Measurements from ENCODE around the gene PTPRN. TPM values are rescaled to one million over a fixed set of nuclear protein-coding genes. Genes with fewer than 3 reads are reported as not detected.
A peak's percentile ranks its signal among the peaks of the same experiment; 100 is the strongest.

Gene PTPRN
- 0.36 TPM for polyA plus RNA-seq (2013, experiment 1 of 2)
- polyA plus RNA-seq (2013, experiment 2 of 2), result 0.47 TPM

DNA sequence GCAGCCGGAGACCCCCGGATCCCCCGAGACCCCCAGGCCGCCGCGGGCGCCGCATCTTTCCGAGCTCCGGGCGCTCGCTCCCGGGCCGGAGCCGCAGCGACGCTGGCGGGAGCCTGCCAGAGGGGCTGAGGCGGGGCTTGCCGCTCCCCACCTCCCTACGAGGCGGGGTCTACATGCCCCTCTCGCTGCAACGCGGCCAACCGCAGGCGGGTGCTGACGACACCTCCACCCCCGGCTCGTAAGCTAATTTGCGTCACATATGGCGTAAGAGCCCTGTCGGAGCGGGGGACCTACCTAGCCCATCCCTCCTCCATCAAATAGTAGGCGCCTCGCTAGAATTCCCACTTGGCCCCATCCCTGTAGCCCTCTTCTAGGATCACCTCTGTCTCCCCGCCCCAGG, at the start of gene PTPRN:
Gene PTPRN, minus strand, starts transcription at position 124 of the 400 bp plus-strand sequence. Its CDS starts 69 bp downstream, at position 55.
- peak within 1 kb of the TSS; percentile 66 for H2AFZ ChIP-seq (ENCODE audit: low read length)
- peak within 1 kb of the TSS; percentile 56 for H3K4me2 ChIP-seq (ENCODE audit: insufficient read depth, low read length, poor library complexity, severe bottlenecking)
- no peaks in the 10 kb centered on the region for H3K9me3 ChIP-seq (replicated peaks in 1 of 2; ENCODE audit: control insufficient read depth in 2 of 2, insufficient read depth in 1 of 2, low read depth in 1 of 2, low read length in 2 of 2)
- H3K9ac ChIP-seq (ENCODE audit: low read depth, low read length, poor library complexity), result no peak within 1 kb of the TSS
- H2BK120ac ChIP-seq (ENCODE audit: low read depth, low read length), result peak within 1 kb of the TSS; percentile 76
- WGBS, 2 donors (ENCODE audit: extremely low coverage in 2 of 2, insufficient read length in 2 of 2, insufficient replicate concordance in 1 of 2), result no CpG with 5 or more reads among the region's 37 CpGs
- no peak within 1 kb of the TSS for H3K4ac ChIP-seq (ENCODE audit: low read length)
- no peak within 1 kb of the TSS for H2BK12ac ChIP-seq (ENCODE audit: low read length)
- no peaks in the 10 kb centered on the region for H3K36me3 ChIP-seq (replicated peaks in 1 of 2; ENCODE audit: control insufficient read depth in 2 of 2, insufficient read depth in 2 of 2, low read length in 2 of 2)
- peaks cover 0 to 40% (median 28%) of the 10 kb centered on the region in 3 experiments for H3K27me3 ChIP-seq (ENCODE audit: control insufficient read depth in 3 of 3, insufficient read depth in 3 of 3, low read depth in 1 of 3, low read length in 3 of 3)
- H3K4me3 ChIP-seq (ENCODE audit: low read length in 2 of 2), result peak within 1 kb of the TSS in 1 of 2 donors; percentile 62
- no peak within 1 kb of the TSS for H2BK5ac ChIP-seq (ENCODE audit: low read length)
- H4K91ac ChIP-seq (ENCODE audit: low read depth, low read length, poor library complexity), result no peak within 1 kb of the TSS
- H3K79me1 ChIP-seq (ENCODE audit: low read depth, low read length), result no peaks in the 10 kb centered on the region
- no peak within 1 kb of the TSS for H3K14ac ChIP-seq (ENCODE audit: low read length)
- DNase-seq (ENCODE audit: low spot score), result peak; percentile 30
- H3K4me1 ChIP-seq (ENCODE audit: control insufficient read depth in 2 of 2, insufficient read depth in 1 of 2, low read depth in 1 of 2, low read length in 2 of 2), result peaks cover 8 to 9% of the 10 kb centered on the region in 2 donors
- H4K8ac ChIP-seq (ENCODE audit: low read depth, low read length), result no peak within 1 kb of the TSS
- H3K18ac ChIP-seq (ENCODE audit: low read length), result no peak within 1 kb of the TSS
- H2AK5ac ChIP-seq (ENCODE audit: low read depth, low read length), result no peak within 1 kb of the TSS
- H2BK15ac ChIP-seq (ENCODE audit: low read length), result no peak within 1 kb of the TSS
- no peak within 1 kb of the TSS for H3K27ac ChIP-seq (replicated peaks; ENCODE audit: low read length)
- H3K23ac ChIP-seq (ENCODE audit: low read depth, low read length, poor library complexity), result no peak within 1 kb of the TSS

DNA sequence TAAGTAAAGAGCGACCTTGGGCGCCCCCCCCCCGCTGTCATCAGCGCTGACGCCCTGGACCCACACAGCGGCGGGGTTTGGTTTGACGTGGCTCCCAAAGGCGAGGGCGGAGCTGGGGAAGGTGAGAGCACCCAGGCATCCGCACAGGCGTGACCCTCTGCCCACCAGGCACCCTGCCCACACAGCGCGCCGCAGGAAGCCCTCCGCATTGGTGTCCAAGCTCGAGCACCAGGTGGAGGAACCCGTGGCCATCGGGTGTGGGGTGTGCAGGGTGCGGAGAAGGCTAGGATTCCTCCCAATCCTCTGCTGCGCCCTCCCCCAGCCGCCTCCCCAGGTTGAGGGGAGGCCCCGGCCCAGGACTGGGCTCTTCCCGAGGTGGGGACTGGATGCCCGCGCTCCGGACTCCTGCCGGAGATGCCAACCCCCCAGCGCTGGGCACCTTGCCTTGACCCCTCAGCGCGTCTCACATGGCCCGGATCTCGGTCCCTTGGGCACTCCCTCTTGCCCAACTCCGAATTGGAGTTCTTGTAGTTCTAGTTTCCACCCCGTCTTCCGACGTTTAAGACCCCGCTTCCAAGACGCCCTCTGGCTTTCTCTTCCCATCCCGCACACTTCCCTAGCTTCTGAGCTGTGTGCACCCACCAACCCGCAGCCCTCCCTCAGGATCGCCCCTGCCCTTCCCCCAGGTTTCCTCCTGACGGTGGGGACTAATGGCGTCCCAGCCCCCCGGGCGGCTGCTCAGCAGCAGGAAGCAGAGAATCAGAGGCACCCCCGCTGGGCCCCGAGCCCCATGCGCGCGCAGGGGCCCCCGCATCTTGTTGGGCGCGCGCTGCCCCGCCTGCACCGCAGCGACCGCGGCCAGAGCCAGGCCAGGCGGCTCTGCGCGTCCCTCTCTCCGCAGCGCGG, 49.2 kb upstream of the PTPRN start:
- Histone ChIP-seq H3K27me3 (ENCODE audit: control insufficient read depth in 3 of 3, insufficient read depth in 3 of 3, low read depth in 1 of 3, low read length in 3 of 3) (peaks cover 9 to 59% (median 34%) of the 10 kb centered on the region in 3 experiments), H2BK15ac (ENCODE audit: low read length) (no peak overlapping the region)
- WGBS, 2 donors (ENCODE audit: extremely low coverage in 2 of 2, insufficient read length in 2 of 2, insufficient replicate concordance in 1 of 2), result no CpG with 5 or more reads among the region's 66 CpGs

DNA sequence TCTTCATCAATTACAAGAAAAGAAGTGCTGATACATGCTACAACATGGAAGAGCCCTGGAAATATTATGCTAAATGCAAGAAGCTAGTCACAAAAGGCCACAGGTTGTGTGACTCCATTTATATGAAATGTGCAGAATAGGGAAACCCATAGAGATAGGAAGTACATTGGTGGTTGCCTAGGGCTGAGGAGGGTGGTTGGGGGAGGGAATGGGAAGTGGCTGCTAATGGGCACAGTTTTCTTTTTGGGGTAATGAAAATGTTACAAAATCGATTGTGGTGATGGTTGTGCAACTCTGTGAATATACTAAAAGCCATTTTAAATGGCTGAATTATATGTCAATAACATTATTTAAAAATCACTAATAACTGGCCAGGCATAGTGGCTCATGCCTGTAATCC, 47.6 kb upstream of the PTPRN start:
- H3K4me2 ChIP-seq (ENCODE audit: insufficient read depth, low read length, poor library complexity, severe bottlenecking), result no peak overlapping the region
- H3K27me3 ChIP-seq (ENCODE audit: control insufficient read depth in 3 of 3, insufficient read depth in 3 of 3, low read depth in 1 of 3, low read length in 3 of 3), result peaks cover 9 to 62% (median 34%) of the 10 kb centered on the region in 3 experiments

More for the DNA sequence above, 49.2 kb upstream of the PTPRN start:
- Histone ChIP-seq H3K4me1 (ENCODE audit: control insufficient read depth in 2 of 2, insufficient read depth in 1 of 2, low read depth in 1 of 2, low read length in 2 of 2) (peaks cover 6 to 8% of the 10 kb centered on the region in 2 donors), H3K18ac (ENCODE audit: low read length) (peak overlapping the region; percentile 83), H3K36me3 (replicated peaks in 1 of 2; ENCODE audit: control insufficient read depth in 2 of 2, insufficient read depth in 2 of 2, low read length in 2 of 2) (no peaks in the 10 kb centered on the region), H3K9me3 (replicated peaks in 1 of 2; ENCODE audit: control insufficient read depth in 2 of 2, insufficient read depth in 1 of 2, low read depth in 1 of 2, low read length in 2 of 2) (peaks cover 0 to 2% of the 10 kb centered on the region in 2 donors), H3K23ac (ENCODE audit: low read depth, low read length, poor library complexity) (peak overlapping the region; percentile 86), H2BK120ac (ENCODE audit: low read depth, low read length) (peak overlapping the region; percentile 74), H3K4ac (ENCODE audit: low read length) (no peak overlapping the region), H2AK5ac (ENCODE audit: low read depth, low read length) (peak overlapping the region; percentile 33), H4K8ac (ENCODE audit: low read depth, low read length) (no peak overlapping the region), H3K27ac (replicated peaks; ENCODE audit: low read length) (no peak overlapping the region), H3K4me3 (ENCODE audit: low read length in 2 of 2) (peak overlapping the region in 1 of 2 donors; percentile 41), H3K9ac (ENCODE audit: low read depth, low read length, poor library complexity) (peak overlapping the region; percentile 78), H2BK5ac (ENCODE audit: low read length) (no peak overlapping the region), H2BK12ac (ENCODE audit: low read length) (peak overlapping the region; percentile 73), H3K14ac (ENCODE audit: low read length) (no peak overlapping the region), H4K91ac (ENCODE audit: low read depth, low read length, poor library complexity) (peak overlapping the region; percentile 76), H3K79me1 (ENCODE audit: low read depth, low read length) (no peaks in the 10 kb centered on the region), H2AFZ (ENCODE audit: low read length) (peak overlapping the region; percentile 79), H3K4me2 (ENCODE audit: insufficient read depth, low read length, poor library complexity, severe bottlenecking) (peak overlapping the region; percentile 81)
- no peak for DNase-seq (ENCODE audit: low spot score)

DNA sequence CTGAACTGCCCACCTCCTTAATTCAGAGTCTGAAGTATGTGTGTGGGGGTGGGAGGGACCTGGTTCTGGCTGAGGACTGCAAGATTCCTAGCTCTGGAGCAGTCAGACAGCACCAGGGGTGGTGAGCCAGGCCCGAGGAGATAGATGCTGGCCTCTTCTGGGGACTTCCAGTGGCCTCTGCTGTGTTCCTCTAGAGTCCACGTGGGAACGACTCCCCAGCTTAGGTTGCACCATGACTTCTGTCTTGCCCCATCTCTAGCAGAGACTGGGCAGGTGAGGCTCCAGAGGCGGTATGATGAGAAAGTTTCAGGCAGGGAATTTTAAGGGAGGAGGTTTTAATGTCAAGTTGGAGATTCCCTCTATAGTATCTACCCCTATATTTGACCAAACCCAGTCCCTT, 45.4 kb upstream of the PTPRN start:
- H3K4me2 ChIP-seq (ENCODE audit: insufficient read depth, low read length, poor library complexity, severe bottlenecking), result no peak overlapping the region
- peaks cover 9 to 51% (median 28%) of the 10 kb centered on the region in 3 experiments for H3K27me3 ChIP-seq (ENCODE audit: control insufficient read depth in 3 of 3, insufficient read depth in 3 of 3, low read depth in 1 of 3, low read length in 3 of 3)
- no CpG with 5 or more reads among the region's 4 CpGs for WGBS, 2 donors (ENCODE audit: extremely low coverage in 2 of 2, insufficient read length in 2 of 2, insufficient replicate concordance in 1 of 2)

More for the DNA sequence above, 47.6 kb upstream of the PTPRN start:
- Histone ChIP-seq H3K4me3 (ENCODE audit: low read length in 2 of 2) (no peak overlapping the region), H2BK120ac (ENCODE audit: low read depth, low read length) (no peak overlapping the region), H2BK5ac (ENCODE audit: low read length) (no peak overlapping the region), H4K91ac (ENCODE audit: low read depth, low read length, poor library complexity) (no peak overlapping the region), H3K27ac (replicated peaks; ENCODE audit: low read length) (no peak overlapping the region), H3K18ac (ENCODE audit: low read length) (no peak overlapping the region), H3K36me3 (replicated peaks in 1 of 2; ENCODE audit: control insufficient read depth in 2 of 2, insufficient read depth in 2 of 2, low read length in 2 of 2) (no peaks in the 10 kb centered on the region), H3K4ac (ENCODE audit: low read length) (no peak overlapping the region), H3K9ac (ENCODE audit: low read depth, low read length, poor library complexity) (no peak overlapping the region), H3K9me3 (replicated peaks in 1 of 2; ENCODE audit: control insufficient read depth in 2 of 2, insufficient read depth in 1 of 2, low read depth in 1 of 2, low read length in 2 of 2) (peaks cover 0 to 2% of the 10 kb centered on the region in 2 donors), H2BK15ac (ENCODE audit: low read length) (no peak overlapping the region), H3K14ac (ENCODE audit: low read length) (no peak overlapping the region), H2AK5ac (ENCODE audit: low read depth, low read length) (no peak overlapping the region), H4K8ac (ENCODE audit: low read depth, low read length) (no peak overlapping the region), H3K23ac (ENCODE audit: low read depth, low read length, poor library complexity) (no peak overlapping the region), H3K79me1 (ENCODE audit: low read depth, low read length) (no peaks in the 10 kb centered on the region), H2BK12ac (ENCODE audit: low read length) (no peak overlapping the region), H3K4me1 (ENCODE audit: control insufficient read depth in 2 of 2, insufficient read depth in 1 of 2, low read depth in 1 of 2, low read length in 2 of 2) (peaks cover 7 to 8% of the 10 kb centered on the region in 2 donors), H2AFZ (ENCODE audit: low read length) (no peak overlapping the region)
- no CpG with 5 or more reads among the region's 1 CpG for WGBS, 2 donors (ENCODE audit: extremely low coverage in 2 of 2, insufficient read length in 2 of 2, insufficient replicate concordance in 1 of 2)
- no peak for DNase-seq (ENCODE audit: low spot score)

More for the DNA sequence above, 45.4 kb upstream of the PTPRN start:
- Histone ChIP-seq H3K4ac (ENCODE audit: low read length) (no peak overlapping the region), H4K91ac (ENCODE audit: low read depth, low read length, poor library complexity) (no peak overlapping the region), H2AK5ac (ENCODE audit: low read depth, low read length) (no peak overlapping the region), H3K4me1 (ENCODE audit: control insufficient read depth in 2 of 2, insufficient read depth in 1 of 2, low read depth in 1 of 2, low read length in 2 of 2) (peaks cover 25 to 28% of the 10 kb centered on the region in 2 donors), H2BK12ac (ENCODE audit: low read length) (no peak overlapping the region), H3K14ac (ENCODE audit: low read length) (no peak overlapping the region), H2BK5ac (ENCODE audit: low read length) (no peak overlapping the region), H2AFZ (ENCODE audit: low read length) (no peak overlapping the region), H3K23ac (ENCODE audit: low read depth, low read length, poor library complexity) (peak overlapping the region; percentile 26), H3K9me3 (replicated peaks in 1 of 2; ENCODE audit: control insufficient read depth in 2 of 2, insufficient read depth in 1 of 2, low read depth in 1 of 2, low read length in 2 of 2) (peaks cover 0 to 2% of the 10 kb centered on the region in 2 donors), H4K8ac (ENCODE audit: low read depth, low read length) (no peak overlapping the region), H3K27ac (replicated peaks; ENCODE audit: low read length) (no peak overlapping the region), H3K18ac (ENCODE audit: low read length) (no peak overlapping the region), H3K79me1 (ENCODE audit: low read depth, low read length) (no peaks in the 10 kb centered on the region), H3K36me3 (replicated peaks in 1 of 2; ENCODE audit: control insufficient read depth in 2 of 2, insufficient read depth in 2 of 2, low read length in 2 of 2) (no peaks in the 10 kb centered on the region), H3K4me3 (ENCODE audit: low read length in 2 of 2) (no peak overlapping the region), H2BK15ac (ENCODE audit: low read length) (no peak overlapping the region), H3K9ac (ENCODE audit: low read depth, low read length, poor library complexity) (no peak overlapping the region), H2BK120ac (ENCODE audit: low read depth, low read length) (no peak overlapping the region)
- no peak for DNase-seq (ENCODE audit: low spot score)
